Tibial nerve (tissue), 4 donors: ENCODE data around the gene CABP4. TPM values are rescaled to one million over a fixed set of nuclear protein-coding genes. Genes with fewer than 3 reads are reported as not detected.

Source experiments
- DNase-seq, 2 donors: peaks; one replicate each; pipeline ENCODE4 v3.0.0-alpha.2; 2019; ENCODE audit warnings: low spot score in 2 of 2
- H3K27ac ChIP-seq, 4 donors: fragments of 200-600 bp; sonication (generic) in 3 of 4; one replicate each; pipeline ENCODE4 v1.5.1; 2017 to 2019; ENCODE audit warnings: mild to moderate bottlenecking in 1 of 4
- H3K27me3 ChIP-seq, 2 donors: fragments of 200-600 bp; sonication (generic) in 1 of 2; one replicate each; pipeline versions ENCODE4 v1.5.1 to v1.6.0; 2017 to 2019
- H3K36me3 ChIP-seq, 3 donors: fragments of 200-600 bp; sonication (generic); one replicate each; pipeline ENCODE4 v1.5.1; 2018 to 2019
- H3K4me1 ChIP-seq, 4 donors: fragments of 200-600 bp; sonication (generic) in 3 of 4; one replicate each; pipeline ENCODE4 v1.5.1; 2017 to 2019
- H3K4me3 ChIP-seq, 4 donors: fragments of 200-600 bp; sonication (generic) in 3 of 4; one replicate each; pipeline ENCODE4 v1.5.1; 2017 to 2019; ENCODE audit warnings: mild to moderate bottlenecking in 1 of 4, moderate library complexity in 1 of 4
- H3K9me3 ChIP-seq, 4 donors: fragments of 200-600 bp; sonication (generic) in 3 of 4; one replicate each; pipeline ENCODE4 v1.5.1; 2017 to 2019
- CTCF ChIP-seq, 5 experiments: fragments of 200-600 bp in 3 of 5; fragments of 450-650 bp in 2 of 5; sonication (generic) in 3 of 5; IDR thresholded peaks; one replicate each; pipeline ENCODE4 v1.5.1; 2016 to 2019; ENCODE audit warnings: antibody characterized with exemption in 5 of 5, mild to moderate bottlenecking in 3 of 5, moderate library complexity in 2 of 5
- EP300 ChIP-seq, 2 donors: sonication (generic); formaldehyde crosslinking; IDR thresholded peaks; one replicate each; pipeline ENCODE4 v1.6.1; 2017; ENCODE audit warnings: antibody characterized with exemption in 2 of 2, mild to moderate bottlenecking in 1 of 2
- POLR2A ChIP-seq, 2 donors: fragments of 450-650 bp; IDR thresholded peaks; one replicate each; pipeline ENCODE4 v1.6.1; 2017; ENCODE audit warnings: antibody characterized with exemption in 2 of 2, mild to moderate bottlenecking in 2 of 2, moderate library complexity in 2 of 2
- WGBS, 2 donors: methylation state at CpG; one replicate each; pipeline ENCODE4 v1.1.5; 2018; 5-methylcytosine and 5-hydroxymethylcytosine counted together
- total RNA-seq, 4 donors: library from RNA; depleted of rRNA; stranded (reverse); fragments of >200 nt; gene quantifications; one replicate each; pipeline ENCODE4 v1.1.0, GENCODE V29; 2016

Gene CABP4
- total RNA-seq, 4 donors from 2014 or later: 0.21 to 5.7 (median 3.6) TPM

- Histone ChIP-seq H3K4me3 (no peak overlapping the region), H3K9me3 (no peaks in the 10 kb centered on the region), H3K27ac (peak overlapping the region in 1 of 4 donors; percentile 83), H3K4me1 (peaks cover 0 to 8% (median 0%) of the 10 kb centered on the region in 4 donors), H3K27me3 (no peaks in the 10 kb centered on the region), H3K36me3 (peaks cover 0 to 99% (median 20%) of the 10 kb centered on the region in 3 donors)
- no peak for DNase-seq
- WGBS, 2 donors: 93% methylated on average over 61 to 65 of the region's 65 CpGs
- TF ChIP-seq POLR2A (IDR thresholded peaks at IDR 0.05): no peak
- no peak for TF ChIP-seq EP300 (IDR thresholded peaks at IDR 0.05)
- no peak for TF ChIP-seq CTCF (IDR thresholded peaks at IDR 0.05)
Measured at GRCh38 chr11:67493548-67494370, 38.6 kb downstream of the CABP4 start.

GRCh38 chr11:67494371-67495233, 39.4 kb downstream of the CABP4 start:
- DNase-seq: no peak
- Histone ChIP-seq H3K4me1 (peaks cover 0 to 8% (median 0%) of the 10 kb centered on the region in 4 donors), H3K27me3 (no peaks in the 10 kb centered on the region), H3K36me3 (peaks cover 0 to 97% (median 20%) of the 10 kb centered on the region in 3 donors), H3K27ac (peak overlapping the region in 1 of 4 donors; percentile 43), H3K4me3 (no peak overlapping the region), H3K9me3 (no peaks in the 10 kb centered on the region)
- no peak for TF ChIP-seq EP300 (IDR thresholded peaks at IDR 0.05)
- no peak for TF ChIP-seq CTCF (IDR thresholded peaks at IDR 0.05)
- TF ChIP-seq POLR2A (IDR thresholded peaks at IDR 0.05): no peak
- 89 to 93% methylated on average over 55 to 59 of the region's 59 CpGs for WGBS, 2 donors

DNA sequence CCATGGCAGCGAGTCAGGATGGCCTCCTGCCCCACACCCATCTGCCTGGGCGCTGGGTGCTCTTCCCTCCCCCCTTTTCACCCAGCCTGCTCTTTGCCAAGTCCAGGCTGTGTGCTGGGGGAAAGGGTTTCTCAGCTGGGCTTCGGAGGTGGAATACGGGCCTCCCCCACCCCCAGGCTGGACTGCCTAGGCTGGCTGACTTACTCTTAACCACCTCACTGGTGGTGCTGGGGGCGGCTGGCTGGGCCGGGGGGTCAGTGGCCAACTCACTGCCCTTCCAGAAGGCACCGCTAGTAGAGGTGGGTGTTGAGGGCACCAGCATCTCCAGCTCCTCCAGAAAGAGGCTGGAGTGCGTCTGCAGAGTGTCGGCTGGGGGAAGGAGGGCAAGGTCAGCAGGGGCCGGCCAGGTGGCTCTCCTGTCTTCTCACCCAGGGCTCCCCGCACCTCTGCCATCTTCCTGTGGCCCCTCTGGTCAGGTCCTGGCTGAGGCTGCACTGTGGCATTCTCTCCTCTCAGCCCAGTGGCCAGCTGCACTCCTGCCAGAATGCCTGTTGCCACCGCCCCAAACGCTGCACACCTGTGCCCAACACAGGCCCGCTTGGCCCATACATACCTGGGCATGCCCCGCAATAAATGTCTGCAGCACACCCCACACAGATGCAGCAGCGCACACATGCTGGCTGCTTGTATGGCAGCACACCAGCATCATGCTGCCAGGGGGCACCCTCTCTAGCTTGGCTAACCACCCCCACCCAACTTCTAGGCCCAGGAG, 40.3 kb downstream of the CABP4 start:
- Histone ChIP-seq H3K27me3 (no peaks in the 10 kb centered on the region), H3K4me3 (no peak overlapping the region), H3K27ac (peak overlapping the region in 1 of 4 donors; percentile 43), H3K36me3 (peaks cover 0 to 97% (median 20%) of the 10 kb centered on the region in 3 donors), H3K9me3 (no peaks in the 10 kb centered on the region), H3K4me1 (peaks cover 0 to 8% (median 0%) of the 10 kb centered on the region in 4 donors)
- TF ChIP-seq POLR2A (IDR thresholded peaks at IDR 0.05): no peak
- TF ChIP-seq EP300 (IDR thresholded peaks at IDR 0.05): no peak
- TF ChIP-seq CTCF (IDR thresholded peaks at IDR 0.05): no peak
- no peak for DNase-seq
- 91 to 95% methylated on average over 8 to 13 of the region's 16 CpGs for WGBS, 2 donors

DNA sequence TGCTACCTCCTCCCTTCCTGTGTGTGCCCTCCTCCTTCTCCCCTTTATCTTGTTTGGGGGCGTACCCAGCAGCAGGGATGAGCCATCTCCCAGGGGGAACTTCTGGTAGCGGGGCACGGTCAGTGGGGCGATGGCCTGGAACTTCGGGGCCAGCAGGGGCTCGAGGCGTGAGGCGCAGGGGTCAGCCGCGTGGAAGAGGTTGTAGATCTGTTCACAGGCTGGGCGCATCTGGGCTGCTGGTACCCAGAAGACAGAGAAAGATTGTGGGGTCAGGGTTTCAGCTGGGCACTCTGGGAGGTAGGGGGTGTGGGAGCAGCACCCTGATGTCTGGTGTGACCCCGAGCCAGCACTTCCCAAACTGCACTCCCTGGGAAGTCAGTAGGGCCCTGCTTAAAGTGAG, 41.0 kb downstream of the CABP4 start:
- 88 to 91% methylated on average over 12 of the region's 12 CpGs for WGBS, 2 donors
- H3K36me3 ChIP-seq: peaks cover 0 to 94% (median 20%) of the 10 kb centered on the region in 3 donors
- no peak for TF ChIP-seq CTCF (IDR thresholded peaks at IDR 0.05)
- no peak for TF ChIP-seq EP300 (IDR thresholded peaks at IDR 0.05)
- no peak for TF ChIP-seq POLR2A (IDR thresholded peaks at IDR 0.05)
- no peaks in the 10 kb centered on the region for H3K9me3 ChIP-seq
- H3K4me3 ChIP-seq: no peak overlapping the region
- DNase-seq: no peak
- H3K27ac ChIP-seq: no peak overlapping the region
- peaks cover 0 to 6% (median 0%) of the 10 kb centered on the region in 4 donors for H3K4me1 ChIP-seq
- H3K27me3 ChIP-seq: no peaks in the 10 kb centered on the region
